BE2C (cell line): ENCODE measurements around the gene DLGAP4.

ENCODE experiments used
- DNase-seq: peaks from one replicate; pipeline ENCODE4 v3.0.0-alpha.2; 2020
- H3K27me3 ChIP-seq: fragments of 250-450 bp; sonication (Bioruptor Pico); 2 replicates; pipeline ENCODE4 v1.5.1; 2020; ENCODE audit warnings: mild to moderate bottlenecking
- H3K36me3 ChIP-seq: fragments of 250-450 bp; sonication (Bioruptor Pico); 2 replicates; pipeline ENCODE4 v1.5.1; 2020; ENCODE audit warnings: mild to moderate bottlenecking
- H3K4me1 ChIP-seq: fragments of 250-450 bp; sonication (Bioruptor Pico); 2 replicates; pipeline ENCODE4 v1.5.1; 2020
- H3K4me3 ChIP-seq: 2 replicates; pipeline ENCODE4 v1.5.1; 2011; ENCODE audit warnings: low read depth, low read length
- H3K9me3 ChIP-seq: fragments of 250-450 bp; sonication (Bioruptor Pico); 2 replicates; pipeline ENCODE4 v1.5.1; 2020
- CTCF ChIP-seq: IDR thresholded peaks from 2 replicates; pipeline ENCODE4 v1.5.1; 2012; ENCODE audit warnings: mild to moderate bottlenecking, low read depth, low read length

The DLGAP4 gene

GRCh38 chr20:36528176-36528874 is 222.2 kb downstream of the DLGAP4 start:
- peaks cover 29% of the 10 kb centered on the region for H3K36me3 ChIP-seq
- peaks cover 6% of the 10 kb centered on the region; the same call in 1 of the 2 replicates for H3K4me1 ChIP-seq
- H3K4me3 ChIP-seq: no peak overlapping the region
- no peaks in the 10 kb centered on the region for H3K9me3 ChIP-seq
- TF ChIP-seq CTCF: no peak
- no peak for DNase-seq
- H3K27me3 ChIP-seq: no peaks in the 10 kb centered on the region

- Histone ChIP-seq H3K9me3 (no peaks in the 10 kb centered on the region), H3K4me1 (peaks cover 6% of the 10 kb centered on the region; the same call in 1 of the 2 replicates), H3K4me3 (no peak overlapping the region), H3K27me3 (no peaks in the 10 kb centered on the region), H3K36me3 (peaks cover 25% of the 10 kb centered on the region)
- TF ChIP-seq CTCF: no peak
- no peak for DNase-seq
Measured at GRCh38 chr20:36528875-36529417, 222.8 kb downstream of the DLGAP4 start.

GRCh38 chr20:36532388-36532787 is 226.2 kb downstream of the DLGAP4 start:
- no peak for TF ChIP-seq CTCF
- DNase-seq: no peak
- peaks cover 6% of the 10 kb centered on the region; the same call in 1 of the 2 replicates for H3K4me1 ChIP-seq

GRCh38 chr20:36532822-36533221 is 226.7 kb downstream of the DLGAP4 start:
- Histone ChIP-seq H3K9me3 (no peaks in the 10 kb centered on the region), H3K4me1 (peaks cover 6% of the 10 kb centered on the region; the same call in 1 of the 2 replicates), H3K36me3 (peaks cover 6% of the 10 kb centered on the region; the same call in 1 of the 2 replicates), H3K4me3 (no peak overlapping the region), H3K27me3 (no peaks in the 10 kb centered on the region)
- DNase-seq: no peak
- TF ChIP-seq CTCF: no peak

More at GRCh38 chr20:36532388-36532787, 226.2 kb downstream of the DLGAP4 start:
- peaks cover 10% of the 10 kb centered on the region; the same call in 1 of the 2 replicates for H3K36me3 ChIP-seq
- H3K27me3 ChIP-seq: no peaks in the 10 kb centered on the region
- no peak overlapping the region for H3K4me3 ChIP-seq
- H3K9me3 ChIP-seq: no peaks in the 10 kb centered on the region

- Histone ChIP-seq H3K4me1 (no peaks in the 10 kb centered on the region), H3K4me3 (no peak overlapping the region), H3K27me3 (no peaks in the 10 kb centered on the region), H3K9me3 (no peaks in the 10 kb centered on the region), H3K36me3 (no peaks in the 10 kb centered on the region)
- no peak for TF ChIP-seq CTCF
- no peak for DNase-seq
Measured at GRCh38 chr20:36538026-36538722, 232.0 kb downstream of the DLGAP4 start.
